GM13976 (cell line): ENCODE measurements around the gene PRKAG2.

Experiments used
- DNase-seq: peaks from one replicate; pipeline ENCODE4 v3.0.0; 2012; ENCODE audit warnings: low spot score
- CTCF ChIP-seq: IDR thresholded peaks from 2 replicates; pipeline ENCODE4 v1.5.1; 2012; ENCODE audit warnings: borderline replicate concordance, mild to moderate bottlenecking; ENCODE audit not compliant: insufficient read depth; ENCODE audit errors: extremely low read depth, missing control alignments, control extremely low read depth
- in situ Hi-C: fragments of 300-500 bp; cut with MboI; formaldehyde crosslinking; loops from one replicate; pipeline ENCODE4 v1.12.0; 2022; ENCODE audit warnings: low sequenced_read_pairs, mixed read lengths, inconsistent platforms; ENCODE audit not compliant: unreplicated experiment

Gene PRKAG2

GRCh38 chr7:151694828-151695580, 181.9 kb downstream of the PRKAG2 start:
- no peak for DNase-seq
- TF ChIP-seq CTCF, result no peak
- in situ Hi-C loops, result no loop called here

GRCh38 chr7:151694441-151694827, 182.5 kb downstream of the PRKAG2 start:
- TF ChIP-seq CTCF, result no peak
- in situ Hi-C loops, result no loop called here
- DNase-seq, result no peak

- TF ChIP-seq CTCF, result no peak
- no peak for DNase-seq
- in situ Hi-C loops, result no loop called here
These were observed 183.8 kb downstream of the PRKAG2 start for GRCh38 chr7:151693140-151693539.

GRCh38 chr7:151692721-151693120, 184.2 kb downstream of the PRKAG2 start:
- no peak for DNase-seq
- in situ Hi-C loops, result no loop called here
- no peak for TF ChIP-seq CTCF

GRCh38 chr7:151691449-151691848, 185.5 kb downstream of the PRKAG2 start:
- no peak for DNase-seq
- in situ Hi-C loops, result no loop called here
- TF ChIP-seq CTCF, result no peak

- TF ChIP-seq CTCF, result no peak
- in situ Hi-C loops, result no loop called here
- DNase-seq, result no peak
These were observed 186.3 kb downstream of the PRKAG2 start for GRCh38 chr7:151690606-151691005.
